HepG2 (cell line): ENCODE results near the gene MPG. TPM values are rescaled to one million over a fixed set of nuclear protein-coding genes. Genes with fewer than 3 reads are reported as not detected.

ENCODE experiments used
- ARNT ChIP-seq: fragments of 450-650 bp; IDR thresholded peaks from 2 replicates; pipeline ENCODE4 v1.6.1; 2017
- GFI1 ChIP-seq: sonication (generic); formaldehyde crosslinking; IDR thresholded peaks from 2 replicates; pipeline ENCODE4 v1.5.0; 2020; ENCODE audit warnings: missing genetic modification reagents, mild to moderate bottlenecking, borderline replicate concordance
- HMG20A ChIP-seq: IDR thresholded peaks from 2 replicates; pipeline ENCODE4 v1.6.1; 2016; ENCODE audit warnings: borderline replicate concordance
- HMG20B ChIP-seq: conservative IDR thresholded peaks from 2 replicates; pipeline ENCODE4 v1.6.1; 2016; ENCODE audit warnings: missing genetic modification reagents, missing compliant biosample characterization
- HMGXB3 ChIP-seq: sonication (generic); formaldehyde crosslinking; IDR thresholded peaks from 2 replicates; pipeline ENCODE4 v1.4.0; 2020; ENCODE audit warnings: missing genetic modification reagents, borderline replicate concordance
- IRF9 ChIP-seq: sonication (generic); formaldehyde crosslinking; IDR thresholded peaks from 2 replicates; pipeline ENCODE4 v1.8.0; 2022; ENCODE audit warnings: missing genetic modification reagents, mild to moderate bottlenecking, borderline replicate concordance
- LCORL ChIP-seq, 2 experiments: fragments of 450-650 bp in 1 of 2; sonication (generic) in 1 of 2; formaldehyde crosslinking in 1 of 2; IDR thresholded peaks; 2 replicates each; pipeline versions ENCODE4 v1.5.0 to v1.6.1; 2017 to 2020; ENCODE audit warnings: antibody characterized with exemption in 1 of 2, missing genetic modification reagents in 1 of 2
- PAF1 ChIP-seq: IDR thresholded peaks from 2 replicates; pipeline ENCODE4 v1.6.1; 2016; ENCODE audit warnings: missing genetic modification reagents, missing compliant biosample characterization
- PBX2 ChIP-seq: IDR thresholded peaks from 2 replicates; pipeline ENCODE4 v1.6.1; 2016; ENCODE audit warnings: control low read depth
- PCBP2 ChIP-seq: fragments of 200-400 bp; formaldehyde crosslinking; optimal IDR thresholded peaks from 2 replicates; pipeline ENCODE3; 2018; ENCODE audit warnings: low read length, low read depth; ENCODE audit not compliant: poor library complexity, severe bottlenecking
- RNF2 ChIP-seq: fragments of 450-650 bp; conservative IDR thresholded peaks from 2 replicates; pipeline ENCODE4 v1.6.1; 2016; ENCODE audit warnings: low read depth
- RXRB ChIP-seq: IDR thresholded peaks from 2 replicates; pipeline ENCODE4 v1.6.1; 2016; ENCODE audit warnings: borderline replicate concordance, missing genetic modification reagents, missing compliant biosample characterization
- SSRP1 ChIP-seq: IDR thresholded peaks from 2 replicates; pipeline ENCODE4 v1.6.1; 2016; ENCODE audit warnings: control low read depth
- ZBTB7A ChIP-seq: sonication (generic); formaldehyde crosslinking; IDR thresholded peaks from 2 replicates; pipeline ENCODE4 v1.8.0; 2022; ENCODE audit warnings: mild to moderate bottlenecking, missing genetic modification reagents
- ZNF274 ChIP-seq: sonication (generic); formaldehyde crosslinking; IDR thresholded peaks from 2 replicates; pipeline ENCODE4 v1.5.1; 2020; ENCODE audit warnings: mild to moderate bottlenecking, missing genetic modification reagents
- ZNF34 ChIP-seq: sonication (generic); formaldehyde crosslinking; IDR thresholded peaks from 2 replicates; pipeline ENCODE4 v1.4.0; 2020; ENCODE audit warnings: mild to moderate bottlenecking, missing genetic modification reagents, borderline replicate concordance
- ZNF619 ChIP-seq: sonication (generic); formaldehyde crosslinking; IDR thresholded peaks from 2 replicates; pipeline ENCODE4 v1.4.0; 2020; ENCODE audit warnings: mild to moderate bottlenecking, missing genetic modification reagents
- polyA plus RNA-seq, 8 experiments: library from polyadenylated mRNA; depleted of rRNA in 3 of 8; stranded (reverse) in 7 of 8; unstranded in 1 of 8; fragments of >200 nt; fragmentation: Illumina TruSeq in 4 of 8; extraction: Trizol in 4 of 8; gene quantifications; 2 replicates each; pipeline versions ENCODE4 v1.2.1 to v1.2.3, GENCODE V29; 2011 to 2016; ENCODE audit warnings: low read depth in 4 of 8, missing spikeins in 1 of 8, mixed read lengths in 1 of 8; ENCODE audit not compliant: insufficient read depth in 1 of 8
- total RNA-seq, 5 experiments: library from RNA; depleted of rRNA; stranded (reverse); fragments of >200 nt; fragmentation: Illumina TruSeq; extraction: Trizol; gene quantifications; 2 replicates each; pipeline ENCODE4 v1.2.3, GENCODE V29; 2016; ENCODE audit warnings: low read depth in 1 of 5
- TF ChIP-seq, protein P1 (sequence below): sonication (generic); formaldehyde crosslinking; IDR thresholded peaks from 2 replicates; pipeline ENCODE4 v1.4.0; 2020; ENCODE audit warnings: missing genetic modification reagents
- TF ChIP-seq, protein P2 (sequence below): sonication (generic); formaldehyde crosslinking; IDR thresholded peaks from 2 replicates; pipeline ENCODE4 v1.9.0; 2021; ENCODE audit warnings: missing genetic modification reagents, mild to moderate bottlenecking, borderline replicate concordance

MPG gene
- total and polyA plus RNA-seq, 2 of the 13 experiments (the other 11 are each of a cell fraction or from before 2014, with no cell fraction given), result 59.1 to 62.5 TPM

DNA sequence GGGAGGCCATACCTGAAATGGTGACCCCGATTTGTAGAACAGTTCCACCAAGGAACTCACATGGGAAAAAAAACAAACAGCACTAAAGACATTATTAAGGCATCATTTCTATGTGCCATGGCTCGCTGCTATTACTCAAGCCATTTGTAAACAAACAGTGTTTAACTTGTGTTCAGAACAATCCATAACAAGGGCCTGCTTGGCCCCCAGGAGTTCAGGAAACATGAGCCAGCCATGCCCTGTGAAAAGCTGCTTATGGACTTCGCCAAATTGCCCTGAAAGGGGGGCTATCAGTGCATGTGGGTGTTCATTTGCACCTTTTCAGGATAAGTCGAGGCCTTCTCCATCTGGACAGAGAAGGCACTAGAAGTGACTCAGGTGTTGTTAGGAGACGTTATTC, 32.6 kb upstream of the MPG start (continued):
- no peak for TF ChIP-seq PBX2
- TF ChIP-seq, protein P1, sequence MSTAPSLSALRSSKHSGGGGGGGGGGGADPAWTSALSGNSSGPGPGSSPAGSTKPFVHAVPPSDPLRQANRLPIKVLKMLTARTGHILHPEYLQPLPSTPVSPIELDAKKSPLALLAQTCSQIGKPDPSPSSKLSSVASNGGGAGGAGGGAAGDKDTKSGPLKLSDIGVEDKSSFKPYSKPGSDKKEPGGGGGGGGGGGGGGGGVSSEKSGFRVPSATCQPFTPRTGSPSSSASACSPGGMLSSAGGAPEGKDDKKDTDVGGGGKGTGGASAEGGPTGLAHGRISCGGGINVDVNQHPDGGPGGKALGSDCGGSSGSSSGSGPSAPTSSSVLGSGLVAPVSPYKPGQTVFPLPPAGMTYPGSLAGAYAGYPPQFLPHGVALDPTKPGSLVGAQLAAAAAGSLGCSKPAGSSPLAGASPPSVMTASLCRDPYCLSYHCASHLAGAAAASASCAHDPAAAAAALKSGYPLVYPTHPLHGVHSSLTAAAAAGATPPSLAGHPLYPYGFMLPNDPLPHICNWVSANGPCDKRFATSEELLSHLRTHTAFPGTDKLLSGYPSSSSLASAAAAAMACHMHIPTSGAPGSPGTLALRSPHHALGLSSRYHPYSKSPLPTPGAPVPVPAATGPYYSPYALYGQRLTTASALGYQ (CRISPR knock-in tag), result no peak
- TF ChIP-seq ARNT, result no peak
- TF ChIP-seq HMG20A, result peak; percentile 56; the same call in 1 of the 2 replicates
- no peak for TF ChIP-seq HMG20B (CRISPR knock-in tag)
- TF ChIP-seq GFI1, result no peak
- TF ChIP-seq ZNF619 (CRISPR knock-in tag), result no peak
- TF ChIP-seq, protein P2, sequence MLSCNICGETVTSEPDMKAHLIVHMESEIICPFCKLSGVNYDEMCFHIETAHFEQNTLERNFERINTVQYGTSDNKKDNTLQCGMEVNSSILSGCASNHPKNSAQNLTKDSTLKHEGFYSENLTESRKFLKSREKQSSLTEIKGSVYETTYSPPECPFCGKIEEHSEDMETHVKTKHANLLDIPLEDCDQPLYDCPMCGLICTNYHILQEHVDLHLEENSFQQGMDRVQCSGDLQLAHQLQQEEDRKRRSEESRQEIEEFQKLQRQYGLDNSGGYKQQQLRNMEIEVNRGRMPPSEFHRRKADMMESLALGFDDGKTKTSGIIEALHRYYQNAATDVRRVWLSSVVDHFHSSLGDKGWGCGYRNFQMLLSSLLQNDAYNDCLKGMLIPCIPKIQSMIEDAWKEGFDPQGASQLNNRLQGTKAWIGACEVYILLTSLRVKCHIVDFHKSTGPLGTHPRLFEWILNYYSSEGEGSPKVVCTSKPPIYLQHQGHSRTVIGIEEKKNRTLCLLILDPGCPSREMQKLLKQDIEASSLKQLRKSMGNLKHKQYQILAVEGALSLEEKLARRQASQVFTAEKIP (CRISPR knock-in tag), result no peak
- TF ChIP-seq PCBP2, result no peak
- TF ChIP-seq HMGXB3 (CRISPR knock-in tag), result no peak
- no peak for TF ChIP-seq LCORL (IDR thresholded peaks at IDR 0.05)
- TF ChIP-seq LCORL (CRISPR knock-in tag; IDR thresholded peaks at IDR 0.05), result peak; percentile 68
- no peak for TF ChIP-seq ZBTB7A (CRISPR knock-in tag)
- peak; percentile 43; the same call in 1 of the 2 replicates for TF ChIP-seq RXRB (CRISPR knock-in tag)
- TF ChIP-seq ZNF34 (CRISPR knock-in tag), result no peak
- TF ChIP-seq RNF2, result no peak
- TF ChIP-seq ZNF274 (CRISPR knock-in tag), result no peak
- no peak for TF ChIP-seq PAF1 (CRISPR knock-in tag)
- TF ChIP-seq IRF9 (CRISPR knock-in tag), result no peak
- no peak for TF ChIP-seq SSRP1 (CRISPR knock-in tag)
